Stimulated activated CD4-positive, alpha-beta T cell treated with anti-CD3 and anti-CD28 coated beads, Interleukin-2, amount 100 ng/mL, for 4 hours (primary cell): ENCODE measurements around the gene HSD17B12.

ENCODE experiments used
- DNase-seq: peaks from one replicate; pipeline ENCODE4 v3.0.0-alpha.2; 2020; ENCODE audit warnings: low read depth

Gene HSD17B12

GRCh38 chr11:43688394-43688793 lies 7.9 kb downstream of the HSD17B12 start:
- DNase-seq: no peak

GRCh38 chr11:43689167-43689566 lies 8.6 kb downstream of the HSD17B12 start:
- no peak for DNase-seq

DNA sequence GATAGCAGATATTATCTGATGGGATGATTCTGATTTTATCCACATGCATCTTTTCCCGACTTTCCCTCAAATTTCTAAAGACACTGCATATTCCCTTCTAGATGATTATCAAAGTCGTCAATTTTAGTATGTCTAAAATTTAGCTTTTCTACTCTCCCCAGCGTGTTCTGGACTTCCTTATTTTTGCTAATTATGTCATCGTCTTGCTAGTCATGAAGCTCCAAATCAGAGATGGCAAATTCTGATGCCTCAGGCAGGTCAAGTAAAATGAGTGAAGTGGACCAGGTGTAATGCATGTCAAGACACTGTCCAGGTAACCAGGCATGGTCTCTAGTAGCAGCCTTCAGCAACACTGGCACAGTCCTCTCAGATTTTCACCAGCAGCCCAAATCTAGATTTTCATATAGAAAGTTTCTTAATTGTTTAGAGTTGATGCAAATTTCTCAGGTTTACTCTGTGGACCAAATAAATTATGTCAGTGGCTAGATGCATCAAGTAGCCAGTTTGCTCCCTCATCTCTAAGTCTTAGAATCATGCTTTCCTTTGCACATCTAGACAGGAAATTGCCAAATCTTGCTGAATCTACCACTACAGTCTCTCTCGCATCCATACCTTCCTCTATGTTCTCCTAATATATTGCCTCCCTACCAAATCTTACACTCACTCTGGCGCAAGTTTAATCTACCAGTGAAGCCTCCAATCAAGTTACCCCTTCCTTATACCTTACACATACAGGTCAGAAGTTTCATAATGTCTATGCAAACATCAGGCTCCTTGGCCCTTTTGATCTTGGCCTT lies 10.6 kb downstream of the HSD17B12 start:
- DNase-seq: no peak

DNA sequence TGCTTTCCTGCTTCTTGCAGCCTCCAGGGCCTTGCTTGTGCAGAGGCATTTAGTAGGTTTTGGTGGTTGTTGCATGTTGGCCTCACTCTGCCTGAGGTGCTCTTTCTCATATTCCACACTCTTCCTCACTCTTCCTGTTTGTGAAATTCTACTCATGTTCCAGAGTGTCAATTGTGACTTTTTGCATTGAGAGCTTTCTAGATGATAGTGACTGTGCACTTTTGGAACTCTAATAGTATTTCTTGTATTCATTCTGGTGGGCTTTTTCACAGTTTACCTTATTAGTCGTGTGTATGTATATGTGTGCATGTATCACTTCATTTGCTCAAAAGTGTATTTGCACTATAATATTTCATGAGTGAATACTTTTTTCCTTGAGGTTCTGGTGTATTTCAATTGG lies 11.3 kb downstream of the HSD17B12 start:
- DNase-seq: no peak

DNA sequence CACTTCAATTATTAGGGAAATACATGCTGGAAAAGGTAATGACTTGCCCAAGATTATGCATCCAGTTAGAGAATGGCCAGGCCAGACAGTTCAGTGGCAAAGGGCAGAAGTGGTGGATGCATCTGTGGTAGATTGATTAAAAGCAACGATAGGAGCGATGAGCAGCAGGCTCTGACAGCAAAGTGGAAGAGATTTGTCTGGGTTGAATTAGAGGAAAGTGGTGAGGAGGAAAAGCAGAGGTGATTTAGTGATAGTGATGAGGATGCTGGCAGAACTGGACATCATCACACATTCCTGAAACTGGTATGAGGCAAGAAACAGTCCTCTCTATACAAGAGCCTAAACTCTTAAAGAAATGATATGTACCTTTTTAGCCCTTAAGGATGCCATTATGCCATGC lies 12.5 kb downstream of the HSD17B12 start:
- DNase-seq: no peak

DNA sequence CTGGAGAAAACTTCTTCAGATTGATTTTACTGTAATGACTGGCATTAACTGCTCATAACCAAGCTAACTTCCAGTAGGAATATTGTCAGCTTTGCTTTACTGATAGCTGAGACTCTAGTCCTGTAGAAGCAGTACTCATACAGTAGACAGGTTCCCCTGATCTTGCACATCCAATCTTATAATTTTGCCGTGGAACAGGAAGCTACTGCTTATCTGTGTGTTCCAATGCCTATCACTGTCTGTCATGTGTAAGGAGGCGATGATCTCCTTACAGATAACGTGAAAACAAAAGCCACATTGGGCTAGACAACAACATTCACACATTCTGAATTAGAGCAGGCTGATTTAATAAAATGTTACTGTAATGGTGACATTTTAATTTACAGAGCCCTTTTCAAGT lies 13.2 kb downstream of the HSD17B12 start:
- DNase-seq: no peak

DNA sequence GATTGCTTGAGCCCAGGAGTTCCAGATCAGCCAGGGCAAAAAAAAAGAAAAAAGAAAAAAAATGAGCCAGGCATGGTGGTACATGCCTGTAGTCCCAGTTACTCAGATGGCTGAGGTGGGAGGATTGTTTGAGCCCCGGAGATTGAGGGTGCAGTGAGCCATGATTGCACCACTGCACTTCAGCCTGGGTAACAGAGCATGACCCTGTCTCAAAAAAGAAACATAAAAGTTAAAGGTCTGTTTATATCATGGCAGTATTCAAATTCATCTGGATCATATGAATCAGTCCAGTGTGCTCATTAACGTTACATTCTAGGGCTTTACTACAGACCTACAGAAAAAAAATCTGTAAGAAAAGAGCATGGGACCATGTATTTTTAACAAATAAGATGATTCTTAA lies 13.9 kb downstream of the HSD17B12 start:
- DNase-seq: no peak

DNA sequence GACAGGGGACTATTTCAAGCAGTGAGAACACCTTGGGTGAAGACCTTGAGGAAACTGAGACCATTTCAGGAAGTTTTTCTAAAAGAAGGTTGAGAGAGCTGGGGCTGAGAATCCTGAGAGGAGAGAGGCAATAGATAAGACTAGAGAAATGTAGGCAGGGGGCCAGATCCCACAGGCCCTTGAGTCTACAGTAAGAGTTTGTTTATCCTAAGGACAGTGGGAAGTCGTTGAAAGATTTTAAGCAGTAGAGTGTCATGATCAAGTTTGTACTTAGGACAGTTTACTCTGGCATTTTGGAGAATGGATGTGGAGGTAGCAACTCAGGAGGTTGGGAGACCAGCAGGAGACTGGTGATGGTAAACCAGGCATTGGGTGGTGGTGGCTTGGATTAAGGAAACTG lies 17.1 kb downstream of the HSD17B12 start:
- DNase-seq: no peak

DNA sequence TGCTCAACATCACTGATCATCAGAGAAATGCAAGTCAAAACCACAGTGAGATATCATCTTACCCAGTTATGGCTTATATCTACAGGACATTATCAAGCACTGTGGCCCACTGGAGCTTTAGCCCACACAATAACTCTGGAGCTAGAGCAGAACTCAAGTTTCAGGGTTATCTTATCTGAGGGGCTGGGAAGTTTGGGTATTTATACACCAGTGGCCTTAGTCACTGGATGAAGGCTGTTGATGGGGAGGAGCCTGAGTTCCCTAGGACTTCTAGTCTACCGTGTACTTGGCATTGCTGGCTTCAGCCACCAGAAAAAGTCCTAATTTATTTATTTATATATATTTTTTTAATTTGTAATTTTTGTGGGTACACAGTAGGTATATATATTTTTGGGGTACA lies 19.3 kb downstream of the HSD17B12 start:
- DNase-seq: no peak

- no peak for DNase-seq
Measured at GRCh38 chr11:43706631-43707030, 26.1 kb downstream of the HSD17B12 start.

- DNase-seq: no peak
Measured at GRCh38 chr11:43708776-43709175, 28.2 kb downstream of the HSD17B12 start.

GRCh38 chr11:43709689-43710088 lies 29.2 kb downstream of the HSD17B12 start:
- no peak for DNase-seq

- DNase-seq: no peak
Measured at GRCh38 chr11:43712676-43713075, 32.1 kb downstream of the HSD17B12 start.

DNA sequence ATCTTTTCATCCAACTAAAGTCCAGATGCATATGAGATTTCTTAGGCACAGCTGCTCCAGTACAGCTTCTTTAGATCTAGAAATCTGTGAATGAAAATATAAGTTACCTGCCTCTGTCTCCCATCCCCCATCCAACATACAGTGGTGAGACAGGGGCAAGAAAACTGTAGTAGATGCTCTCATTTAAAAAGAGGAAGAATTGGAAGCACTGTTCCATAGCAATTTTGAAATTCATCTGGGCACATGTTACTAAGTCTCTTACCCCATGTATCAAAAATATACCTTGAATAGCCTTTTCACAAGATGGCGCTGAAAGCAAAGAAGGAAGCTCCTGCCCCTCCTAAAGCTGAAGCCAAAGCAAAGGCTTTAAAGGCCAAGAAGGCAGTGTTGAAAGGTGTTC lies 37.8 kb downstream of the HSD17B12 start:
- no peak for DNase-seq

DNA sequence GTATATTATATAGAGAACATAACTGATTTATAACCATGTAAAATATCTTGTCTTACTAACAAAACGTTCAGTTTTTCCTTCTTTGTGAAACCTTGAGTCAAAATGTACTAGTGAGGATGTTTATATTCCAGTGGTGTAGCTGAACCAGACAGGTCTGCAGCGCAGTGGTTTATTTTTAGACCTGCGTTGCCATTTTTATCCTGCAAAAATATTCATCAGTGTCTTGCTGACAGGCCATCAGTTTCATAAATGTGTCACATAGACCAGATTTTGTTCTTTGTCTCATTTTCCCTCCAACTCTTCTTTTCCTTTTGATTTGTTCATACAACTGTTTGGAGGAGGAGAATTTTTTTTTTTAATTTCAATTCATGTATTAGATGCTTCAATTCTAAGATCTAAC lies 43.1 kb downstream of the HSD17B12 start:
- no peak for DNase-seq

GRCh38 chr11:43732225-43732624 lies 51.7 kb downstream of the HSD17B12 start:
- no peak for DNase-seq

GRCh38 chr11:43734256-43734655 lies 53.7 kb downstream of the HSD17B12 start:
- DNase-seq: no peak

- DNase-seq: no peak
Measured at GRCh38 chr11:43735115-43735514, 54.6 kb downstream of the HSD17B12 start.

GRCh38 chr11:43735961-43736360 lies 55.4 kb downstream of the HSD17B12 start:
- DNase-seq: no peak

DNA sequence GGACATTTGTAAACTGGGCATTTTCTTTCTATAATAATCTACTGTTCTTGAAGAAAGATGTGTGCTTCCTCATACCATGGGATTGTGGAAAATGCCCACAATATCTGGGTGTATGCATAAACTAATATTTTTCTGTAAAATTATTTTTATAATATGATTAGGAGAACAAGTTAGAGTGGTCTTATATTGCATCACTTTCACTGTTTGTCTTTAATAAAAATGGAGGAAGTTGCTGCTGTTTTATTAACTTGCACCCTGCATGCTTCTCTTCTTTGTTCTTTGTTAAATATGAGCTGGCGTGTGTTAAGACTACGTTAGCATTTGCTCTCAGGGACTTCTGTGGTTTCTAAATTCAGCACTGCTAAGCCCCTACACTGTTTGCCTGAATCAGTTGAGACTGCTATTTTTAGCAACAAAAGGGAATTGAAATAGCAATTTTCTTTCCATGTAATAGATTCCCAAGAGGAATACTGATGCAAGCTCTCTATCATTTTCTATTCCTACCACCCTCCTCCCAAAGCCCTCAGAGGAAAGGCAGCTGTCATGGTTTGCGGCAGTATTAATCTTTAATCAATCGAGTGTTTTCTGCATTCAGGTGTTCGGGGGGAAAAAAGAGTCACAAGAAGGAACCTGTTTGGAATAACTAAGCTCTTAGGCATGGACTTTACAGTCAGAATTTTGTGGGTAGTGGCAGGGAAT lies 56.1 kb downstream of the HSD17B12 start:
- no peak for DNase-seq

DNA sequence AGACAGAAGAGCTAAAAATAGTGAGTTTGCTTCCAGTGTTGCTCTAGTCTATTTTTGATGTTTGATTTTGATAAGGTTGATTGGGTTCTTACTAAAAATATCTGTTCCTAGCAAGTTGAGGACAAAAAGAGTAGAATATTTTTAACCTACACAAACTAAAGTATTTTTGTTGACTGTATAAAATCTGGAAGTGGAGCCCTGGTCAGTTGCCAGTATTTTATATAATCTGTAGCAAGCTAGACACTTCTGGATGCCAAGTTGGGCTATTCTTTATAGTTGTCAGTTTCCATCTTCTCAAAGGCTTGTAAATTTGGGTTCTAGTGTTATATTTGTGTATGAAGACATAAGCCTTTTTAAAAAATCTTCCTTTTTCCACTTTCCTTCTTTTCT lies 56.7 kb downstream of the HSD17B12 start:
- DNase-seq: no peak

DNA sequence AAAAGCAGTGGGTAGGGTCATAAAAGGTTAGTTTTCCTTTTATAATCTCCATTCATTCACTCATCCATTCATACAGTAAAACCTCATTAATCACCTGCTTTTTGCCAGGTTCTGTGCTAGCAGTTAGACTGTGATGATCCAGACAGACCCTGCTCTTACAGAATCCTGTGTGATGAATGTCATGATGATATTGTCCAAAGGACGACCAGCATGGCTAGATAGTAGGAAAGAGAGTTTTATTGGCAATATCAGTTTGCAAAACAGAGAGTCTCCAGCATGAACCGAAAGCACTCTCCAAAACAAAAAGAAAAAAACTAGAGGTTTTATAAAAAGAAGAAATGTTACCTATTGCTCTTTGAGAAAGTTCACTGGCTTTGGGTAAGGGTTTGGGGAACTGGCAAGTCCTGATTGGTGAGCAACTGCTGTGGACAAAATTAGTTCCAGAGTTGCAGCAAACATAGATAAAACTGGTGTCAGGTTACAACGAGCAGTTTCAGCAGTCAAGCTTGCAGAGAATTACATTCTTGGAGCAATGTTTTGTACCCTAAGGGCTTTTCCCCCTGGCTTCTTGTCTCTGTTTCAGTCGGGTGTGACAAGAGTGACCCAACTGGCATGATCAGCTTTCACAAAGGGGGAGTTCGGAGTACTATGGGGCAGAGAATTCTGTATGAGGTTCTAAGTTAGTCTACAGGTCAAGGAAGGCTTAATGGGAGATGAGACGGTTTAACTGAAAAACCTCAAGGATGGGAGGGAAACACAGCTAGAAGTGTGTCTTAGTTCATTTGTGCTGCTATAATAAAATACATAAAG lies 58.3 kb downstream of the HSD17B12 start:
- DNase-seq: no peak

GRCh38 chr11:43746670-43747069 lies 66.1 kb downstream of the HSD17B12 start:
- DNase-seq: no peak
